GM18511 (cell line): Measurements from ENCODE around the gene SEPTIN12.

Experiments used
- ATAC-seq: cut with Tn5 transposase; IDR thresholded peaks from one replicate; pipeline ENCODE4 v1.9.1; 2021; ENCODE audit warnings: mild to moderate bottlenecking, moderate library complexity; ENCODE audit not compliant: unreplicated experiment

Gene SEPTIN12, protein sequence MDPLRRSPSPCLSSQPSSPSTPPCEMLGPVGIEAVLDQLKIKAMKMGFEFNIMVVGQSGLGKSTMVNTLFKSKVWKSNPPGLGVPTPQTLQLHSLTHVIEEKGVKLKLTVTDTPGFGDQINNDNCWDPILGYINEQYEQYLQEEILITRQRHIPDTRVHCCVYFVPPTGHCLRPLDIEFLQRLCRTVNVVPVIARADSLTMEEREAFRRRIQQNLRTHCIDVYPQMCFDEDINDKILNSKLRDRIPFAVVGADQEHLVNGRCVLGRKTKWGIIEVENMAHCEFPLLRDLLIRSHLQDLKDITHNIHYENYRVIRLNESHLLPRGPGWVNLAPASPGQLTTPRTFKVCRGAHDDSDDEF

DNA sequence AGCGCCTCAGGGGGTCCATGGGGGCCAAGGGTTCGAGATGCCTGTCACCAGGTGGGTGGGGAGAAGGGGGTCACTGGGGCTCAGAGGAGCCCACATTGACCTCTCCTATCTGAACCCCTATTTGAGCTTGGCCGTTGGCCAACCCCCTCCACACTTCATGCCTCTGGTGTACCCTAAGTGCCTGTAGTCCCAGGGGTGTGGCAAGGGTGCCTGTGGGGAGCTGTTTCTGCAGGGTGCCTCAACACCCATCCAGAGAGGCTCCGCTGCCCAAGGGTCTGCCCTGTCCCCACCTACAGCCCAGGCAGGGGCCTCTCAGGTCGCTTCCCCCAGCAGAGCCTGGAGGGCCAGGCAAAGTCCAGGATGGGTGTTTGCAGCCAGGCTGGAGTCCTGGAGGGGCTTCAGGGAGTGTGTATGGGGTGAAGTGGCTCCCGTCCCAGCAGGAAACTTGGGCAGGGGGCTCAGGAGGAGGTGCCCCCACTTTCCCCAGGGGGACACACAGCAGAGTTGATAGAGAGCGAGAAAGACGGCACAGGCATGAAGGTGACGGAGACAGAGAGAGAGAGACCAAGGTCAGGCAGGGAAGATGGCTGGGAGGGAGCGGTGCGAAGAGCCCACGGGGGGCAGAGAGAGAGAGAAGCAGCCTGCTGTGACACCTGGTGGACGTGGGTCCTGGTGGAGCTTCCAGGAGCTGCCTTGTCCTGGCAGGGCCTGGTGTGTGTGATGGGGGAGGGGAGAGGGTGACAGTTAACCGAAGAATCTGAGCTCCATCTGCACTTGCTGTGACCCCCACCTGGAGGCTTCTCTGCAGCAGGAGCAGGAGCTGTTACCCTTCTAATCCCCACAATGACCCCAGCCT is at the start of gene SEPTIN12:
Gene SEPTIN12 (minus strand): TSS at position 719 of the 856 bp plus-strand sequence. CDS start 700 bp downstream, at position 19.
- no peak for ATAC-seq

DNA sequence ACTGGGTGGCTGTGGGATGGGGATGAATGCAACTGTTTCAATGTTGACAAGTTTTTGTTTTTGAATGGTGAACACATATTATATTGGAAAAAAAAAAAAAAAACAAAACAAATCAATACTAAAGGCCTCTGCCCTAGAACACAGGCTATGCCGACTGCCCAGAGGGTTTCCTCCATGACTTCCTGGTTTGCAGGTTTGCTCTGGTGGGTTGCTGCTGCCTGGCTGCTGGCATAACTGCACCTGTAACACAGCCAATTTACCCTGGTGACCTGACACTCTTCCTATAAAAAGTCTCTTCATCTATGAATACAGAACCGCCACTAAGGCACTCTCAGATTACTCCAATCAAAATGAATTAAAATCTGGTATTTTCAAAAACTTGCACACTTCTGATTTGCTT is 48.6 kb upstream of the SEPTIN12 start:
- no peak for ATAC-seq

DNA sequence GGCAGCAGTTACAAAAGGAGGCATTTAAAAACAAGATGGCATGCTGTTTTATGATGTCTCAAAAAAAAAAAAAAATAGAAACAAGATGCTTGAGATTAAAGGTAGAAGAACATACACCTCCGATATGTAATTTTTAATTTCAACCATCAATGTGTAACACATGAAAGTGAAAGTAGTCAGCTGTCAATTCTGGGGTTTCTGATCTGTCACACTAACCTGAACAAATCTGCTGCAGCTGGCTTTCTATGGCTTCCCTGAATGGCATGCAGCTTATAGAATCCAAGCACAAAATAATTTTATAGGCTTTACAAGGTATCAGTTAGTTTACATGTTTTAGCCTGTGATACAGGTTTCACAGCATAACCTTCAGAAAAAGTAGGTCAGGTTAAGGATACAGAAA is 45.4 kb upstream of the SEPTIN12 start:
- ATAC-seq, result no peak

DNA sequence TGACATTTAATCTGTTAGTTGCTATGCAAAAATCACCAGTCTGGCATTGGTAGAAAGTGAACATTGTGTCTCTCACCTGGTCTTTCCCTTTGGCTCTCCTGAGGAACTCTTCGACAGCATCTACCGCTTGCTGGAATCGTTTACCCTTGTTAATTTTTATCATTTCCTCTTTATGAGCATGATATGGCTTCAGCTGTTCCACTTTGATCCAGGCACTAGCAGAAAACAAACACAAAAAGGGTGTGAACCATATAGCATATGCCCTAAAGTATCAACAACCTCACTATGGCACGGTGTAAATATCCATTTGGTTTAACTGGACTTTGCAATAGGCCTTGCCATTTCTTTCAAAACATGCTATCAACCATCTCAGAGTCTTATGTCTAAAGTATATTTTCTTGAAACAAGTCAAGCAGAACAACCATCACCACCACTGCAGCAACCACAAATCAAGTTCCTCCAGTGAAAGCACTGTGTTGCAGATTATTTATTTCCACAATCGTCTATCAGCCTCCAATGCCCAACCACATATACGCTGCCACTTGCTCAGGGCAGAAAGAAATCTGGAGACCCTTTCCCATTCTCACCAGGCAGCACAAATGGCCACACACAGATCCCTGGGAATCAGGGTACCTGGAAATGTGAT is 44.7 kb upstream of the SEPTIN12 start:
- ATAC-seq, result no peak

GRCh38 chr16:4831616-4832015 is 43.5 kb upstream of the SEPTIN12 start:
- ATAC-seq, result no peak

DNA sequence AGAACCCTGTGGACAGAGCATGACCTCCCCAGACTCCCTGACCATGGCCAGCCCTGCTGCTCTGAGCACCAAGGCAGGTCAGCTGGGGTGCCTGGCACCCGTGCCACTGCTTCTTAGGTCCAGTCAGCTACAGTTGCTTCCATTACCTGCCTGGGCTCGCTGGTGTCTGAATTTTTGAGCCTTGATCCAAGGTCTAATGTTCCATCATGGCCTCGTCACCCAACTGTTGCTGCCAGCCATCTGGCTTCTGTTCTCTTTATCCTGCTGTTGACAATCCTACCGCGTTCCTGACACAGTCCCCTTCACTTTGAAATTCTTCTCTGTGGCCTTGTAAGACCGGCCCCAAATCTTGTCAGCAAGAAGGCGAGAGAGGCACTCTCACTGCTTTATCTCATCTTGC is 42.3 kb upstream of the SEPTIN12 start:
- ATAC-seq, result no peak

GRCh38 chr16:4828567-4829321 is 40.6 kb upstream of the SEPTIN12 start:
- no peak for ATAC-seq

DNA sequence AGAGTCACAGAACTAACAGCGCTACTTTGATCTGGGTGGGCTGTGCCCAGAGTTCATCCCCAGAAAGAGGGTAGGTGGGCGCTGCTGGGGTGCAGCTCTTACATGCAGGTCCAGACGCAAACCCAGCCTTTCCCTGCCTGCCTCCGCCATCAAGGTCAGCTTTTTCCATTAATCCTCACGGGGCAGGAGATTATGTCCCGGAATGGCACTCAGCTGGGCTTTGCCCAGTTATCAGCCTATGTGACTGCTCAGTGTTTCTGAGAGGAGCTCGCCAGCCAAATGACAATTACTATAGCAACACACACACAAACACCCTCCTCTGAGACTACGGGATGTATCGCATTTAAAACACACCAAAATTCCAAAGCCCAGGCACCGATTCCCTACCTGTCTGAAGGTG is 38.8 kb upstream of the SEPTIN12 start:
- no peak for ATAC-seq

- ATAC-seq, result no peak
These were observed 38.4 kb upstream of the SEPTIN12 start for GRCh38 chr16:4826526-4826925.

GRCh38 chr16:4825196-4825595 is 37.1 kb upstream of the SEPTIN12 start:
- no peak for ATAC-seq

DNA sequence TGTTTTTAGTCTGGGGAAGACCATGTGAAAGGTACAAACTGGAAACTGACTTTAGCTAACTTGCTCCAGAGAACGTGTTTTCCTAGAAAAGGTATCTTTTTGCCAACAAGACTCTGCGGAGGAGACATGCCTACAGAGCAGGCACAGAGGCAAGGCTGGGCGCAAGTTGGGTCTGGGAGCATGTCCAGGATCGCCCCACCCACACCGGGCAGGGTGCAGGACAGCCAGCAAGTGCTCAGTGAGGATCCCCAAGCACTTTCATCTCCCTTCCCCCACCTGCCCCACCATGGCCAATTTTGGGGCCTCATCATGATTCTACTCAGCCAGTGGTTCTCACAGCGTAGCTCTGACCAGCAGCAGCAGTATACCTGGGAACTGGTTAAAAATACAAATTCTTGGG is 32.5 kb upstream of the SEPTIN12 start:
- ATAC-seq, result no peak

- ATAC-seq, result no peak
These were observed 26.5 kb upstream of the SEPTIN12 start for GRCh38 chr16:4814542-4815173.

DNA sequence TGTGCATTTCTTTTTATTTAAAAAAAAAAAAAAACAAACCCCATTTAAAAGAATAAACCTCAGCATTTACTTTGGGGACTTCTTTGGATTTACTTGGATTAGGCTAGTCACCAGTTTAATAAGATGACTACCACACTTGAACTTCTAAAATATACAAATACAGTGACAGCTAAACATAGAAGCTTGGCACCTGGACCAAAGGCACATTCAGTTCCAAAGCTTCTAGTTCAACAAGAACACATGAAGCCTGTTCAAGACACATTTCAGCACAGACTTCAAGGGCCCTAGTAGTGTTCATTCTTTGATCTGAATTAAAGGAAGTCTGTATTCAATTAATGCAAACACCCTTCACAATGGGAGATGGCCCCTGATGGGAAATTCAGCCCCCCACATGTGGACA is 25.9 kb upstream of the SEPTIN12 start:
- ATAC-seq, result no peak

DNA sequence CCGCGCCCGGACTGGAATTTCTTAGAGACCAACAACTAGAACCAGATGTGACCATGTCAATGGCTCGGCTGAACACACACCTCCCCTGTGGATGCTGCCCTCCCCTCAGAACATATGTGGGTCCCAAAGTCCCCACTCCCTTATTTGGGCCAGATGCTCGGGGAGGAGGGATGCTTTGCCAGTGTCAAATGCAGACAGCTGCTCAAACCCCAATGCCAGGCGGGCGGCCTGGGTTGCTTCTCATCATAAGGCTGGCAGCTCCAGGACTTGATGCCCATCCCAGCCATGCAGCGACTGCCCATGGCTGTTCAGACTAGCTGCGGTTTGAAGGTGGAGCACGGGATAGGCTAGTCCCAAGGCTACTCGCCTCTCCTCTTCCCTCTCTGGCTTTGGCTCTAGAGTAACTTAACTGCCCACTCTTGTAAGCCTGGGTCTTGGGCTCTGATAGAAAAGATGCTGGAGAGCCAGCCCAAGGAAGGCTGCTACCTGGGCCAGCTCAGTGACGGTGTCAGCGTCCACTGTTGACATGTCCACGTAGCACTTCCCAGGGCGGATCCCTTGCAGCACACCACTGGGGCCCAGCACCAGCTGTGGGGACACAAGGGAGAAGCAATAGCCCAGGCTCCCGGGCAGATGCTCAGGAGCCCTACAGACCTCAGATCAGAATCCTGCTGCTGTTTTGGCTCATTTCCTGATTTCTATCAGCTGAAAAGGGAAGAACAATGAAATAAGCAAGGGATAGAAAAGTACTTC is 25.3 kb upstream of the SEPTIN12 start:
- no peak for ATAC-seq

GRCh38 chr16:4811773-4812172 is 23.6 kb upstream of the SEPTIN12 start:
- no peak for ATAC-seq

DNA sequence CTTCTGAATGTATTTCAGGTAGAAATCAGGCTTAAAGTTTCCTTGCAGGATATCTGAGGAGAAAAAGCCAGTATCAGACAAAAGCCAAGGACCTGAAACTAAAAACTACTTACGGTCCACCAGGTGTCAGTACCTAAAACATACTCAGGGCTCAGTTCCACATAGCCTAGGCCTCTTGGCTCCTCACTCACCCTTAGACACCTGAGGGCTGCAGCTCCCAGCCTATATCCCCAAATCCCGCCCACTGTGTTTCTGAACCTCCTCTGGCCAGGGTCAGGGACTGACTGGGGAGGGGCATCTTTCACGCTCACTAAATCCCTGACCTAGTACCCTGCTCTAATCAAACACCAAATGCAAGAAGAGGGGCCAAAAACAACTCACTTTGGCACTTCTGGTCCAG is 23.1 kb upstream of the SEPTIN12 start:
- no peak for ATAC-seq

- no peak for ATAC-seq
These were observed 18.1 kb upstream of the SEPTIN12 start for GRCh38 chr16:4806280-4806679.

DNA sequence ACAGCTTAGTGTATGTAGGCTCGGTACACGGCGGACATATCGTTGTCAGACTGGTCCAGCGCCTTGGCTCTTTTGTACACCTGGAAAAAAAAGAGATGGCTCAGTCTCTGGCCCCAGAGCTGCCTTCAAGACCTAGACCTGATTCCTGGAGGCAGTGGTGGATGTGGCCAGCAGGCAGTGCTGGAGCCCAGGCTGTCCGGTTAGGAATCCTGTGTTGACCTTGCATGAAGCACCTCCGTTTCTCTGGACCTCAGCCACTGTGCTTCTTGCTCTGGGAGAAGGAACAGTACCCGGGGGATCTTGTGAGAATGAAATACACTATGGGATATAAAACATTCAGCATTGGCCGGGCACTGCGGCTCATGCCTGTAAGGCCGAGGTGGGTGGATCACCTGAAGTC is 17.1 kb upstream of the SEPTIN12 start:
- ATAC-seq, result no peak

DNA sequence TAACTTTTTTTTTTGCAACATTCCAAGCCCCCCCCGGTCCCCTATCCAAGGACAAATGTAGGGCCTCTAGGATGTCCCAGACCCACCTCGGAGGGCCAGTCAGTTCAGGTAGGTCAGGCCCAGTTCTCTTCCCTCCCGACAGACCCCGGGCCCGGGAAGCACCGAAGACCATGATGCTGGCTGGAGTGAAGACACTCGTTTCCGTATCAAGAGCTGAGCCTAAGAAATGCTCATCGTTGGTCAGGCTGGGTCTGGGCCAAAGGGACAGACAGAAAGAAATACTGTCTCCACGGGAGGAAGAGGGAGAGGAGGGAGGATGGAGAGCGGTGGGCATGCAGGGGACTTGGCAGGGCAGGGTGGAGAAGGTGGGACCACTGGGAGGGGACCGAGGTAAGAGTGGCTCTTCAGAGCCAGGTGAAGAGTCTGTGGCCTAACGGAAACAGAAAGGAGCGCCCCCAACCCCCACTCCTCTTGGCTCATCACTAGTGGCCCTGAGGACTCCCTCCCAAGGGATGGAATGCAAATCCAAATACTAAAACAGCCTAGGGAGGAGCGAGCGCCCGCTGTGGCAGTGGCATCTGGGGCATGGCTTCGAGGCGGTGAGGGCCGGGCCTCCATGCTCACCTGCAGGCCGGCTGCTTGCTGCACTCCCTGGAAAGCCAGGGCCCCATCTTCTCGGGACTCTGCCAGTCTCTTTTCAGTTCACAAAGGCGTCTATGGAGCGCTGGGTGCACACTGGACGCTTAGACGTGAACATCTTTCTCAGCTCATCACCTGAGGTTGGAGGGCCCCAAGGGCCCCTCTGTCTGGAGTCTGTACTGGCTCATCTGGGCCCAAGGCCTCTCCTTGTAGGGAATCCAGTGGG is 16.0 kb upstream of the SEPTIN12 start:
- ATAC-seq, result no peak
